Measurements from ENCODE around the gene PSORS1C1.

The PSORS1C1 gene

DNA sequence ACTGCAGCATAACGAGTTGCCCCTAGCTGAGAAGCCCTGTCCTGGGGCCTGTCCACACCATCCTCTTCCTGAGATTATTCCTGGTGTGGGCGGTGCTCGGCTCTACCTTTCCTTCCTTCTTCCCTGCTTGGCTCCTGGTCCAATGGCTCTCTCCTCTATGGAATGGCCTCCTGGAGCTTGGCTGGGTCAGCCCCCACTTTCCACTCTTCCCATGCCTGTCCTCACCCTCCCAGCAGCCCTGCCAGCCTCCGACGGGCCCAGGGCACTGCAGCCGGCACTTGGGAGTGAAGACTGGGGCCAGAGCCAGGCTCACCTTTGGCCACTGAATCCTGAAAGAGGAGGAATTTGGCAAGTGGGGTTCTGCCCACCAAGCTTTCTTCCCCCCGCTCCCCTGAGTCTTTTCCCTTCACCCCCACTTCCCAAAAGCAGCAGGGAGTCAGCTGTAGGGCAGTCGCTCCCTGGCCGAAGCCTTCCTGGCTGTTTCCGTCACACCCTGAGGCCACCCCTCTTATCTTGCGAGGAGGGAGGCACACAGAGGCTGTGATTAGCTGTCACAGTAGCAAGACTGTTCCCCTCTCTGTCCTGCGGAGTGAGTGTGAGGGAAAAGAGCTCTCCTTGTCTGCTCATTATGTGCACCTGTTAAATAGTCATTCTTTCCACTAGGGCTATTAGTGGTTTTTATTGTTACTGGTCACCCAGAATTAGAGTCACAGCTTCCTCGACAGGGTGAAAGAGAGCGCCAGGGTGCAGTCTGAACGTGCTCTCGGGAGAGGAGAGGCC, 12.0 kb downstream of the PSORS1C1 start:
- no peak for DNase-seq (ENCODE audit: low read depth)

GRCh38 chr6:31128093-31128676, 13.6 kb downstream of the PSORS1C1 start:
- peak; percentile 53 for DNase-seq (ENCODE audit: low read depth)

GRCh38 chr6:31129130-31129529, 14.5 kb downstream of the PSORS1C1 start:
- DNase-seq (ENCODE audit: low read depth): no peak

DNA sequence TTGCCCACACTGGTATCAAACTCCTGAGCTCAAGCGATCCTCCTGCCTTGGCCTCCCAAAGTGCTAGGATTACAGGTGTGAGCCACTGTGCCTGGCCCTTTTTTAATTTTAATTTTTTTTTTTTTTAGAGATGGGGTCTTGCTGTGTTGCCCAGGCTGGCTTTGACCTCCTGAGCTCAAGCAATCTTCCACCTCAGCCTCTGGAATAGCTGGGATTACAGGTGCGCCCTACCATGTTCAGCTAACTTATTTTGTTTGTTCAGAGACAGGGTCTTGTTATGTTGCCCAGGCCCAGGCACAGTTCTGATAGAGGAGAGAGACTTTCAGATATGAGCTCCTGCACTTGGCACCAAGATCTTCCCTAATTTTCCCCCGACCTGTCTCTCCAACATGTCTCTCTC, 16.2 kb downstream of the PSORS1C1 start:
- DNase-seq (ENCODE audit: low read depth): no peak

- no peak for DNase-seq (ENCODE audit: low read depth)
Observed at GRCh38 chr6:31131595-31131994, 17.0 kb downstream of the PSORS1C1 start.

DNA sequence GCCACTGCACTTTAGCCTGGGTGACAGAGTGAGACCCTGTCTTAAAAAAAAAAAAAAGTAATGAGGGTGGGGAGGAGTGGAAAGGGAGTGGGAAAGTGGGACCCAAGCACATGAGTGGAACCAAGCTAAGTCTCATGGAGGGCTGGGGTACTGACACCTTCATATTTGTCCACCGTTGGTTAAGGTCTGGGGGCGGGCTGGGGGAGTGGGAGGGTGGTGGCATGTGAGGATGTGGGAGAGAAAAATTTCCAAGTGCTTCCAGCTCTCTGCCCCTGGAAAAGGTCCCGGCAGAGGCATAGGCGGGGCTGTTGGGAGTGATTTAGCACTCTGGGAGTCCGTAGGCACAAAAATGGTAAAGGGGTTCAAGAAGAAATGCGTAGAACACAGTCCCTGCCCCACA, 18.2 kb downstream of the PSORS1C1 start:
- no peak for DNase-seq (ENCODE audit: low read depth)

DNA sequence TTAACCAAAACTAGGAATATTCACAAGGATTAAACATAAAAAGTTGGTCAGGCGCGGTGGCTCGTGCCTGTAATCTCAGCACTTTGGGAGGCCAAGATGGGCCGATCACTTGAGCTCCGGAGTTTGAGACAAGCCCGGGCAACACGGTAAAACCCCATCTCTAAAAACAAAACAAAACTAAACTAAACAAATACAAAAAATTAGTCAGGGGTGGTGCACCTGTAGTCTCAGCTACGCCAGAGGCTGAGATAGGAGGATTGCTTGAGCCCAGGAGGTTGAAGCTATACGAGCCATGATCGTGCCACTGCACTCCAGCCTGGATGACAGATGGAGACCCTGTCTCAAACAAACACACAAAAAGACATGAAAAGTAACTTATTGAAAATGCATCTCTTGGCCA, 21.1 kb downstream of the PSORS1C1 start:
- no peak for DNase-seq (ENCODE audit: low read depth)

DNA sequence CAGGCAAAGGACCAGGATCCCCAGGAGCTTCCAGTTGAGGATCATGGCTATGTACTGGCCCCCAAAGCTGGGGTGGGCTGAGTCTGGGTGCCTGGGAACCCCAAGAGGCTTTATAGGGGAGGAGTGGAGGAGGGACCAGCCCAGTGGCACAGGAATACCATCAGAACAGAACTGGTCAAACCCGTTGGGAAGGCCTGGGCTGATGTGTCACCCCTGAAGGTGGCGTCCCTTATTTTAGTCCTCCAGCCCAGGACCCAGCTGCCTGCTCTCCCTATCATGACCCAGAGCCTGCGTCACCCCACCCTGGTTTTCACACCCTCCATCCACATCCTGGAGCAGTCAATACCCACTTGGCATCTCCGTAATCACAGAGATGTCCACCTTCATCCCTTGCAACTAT, 24.4 kb downstream of the PSORS1C1 start, which contains the start of gene PSORS1C2:
Gene PSORS1C2, minus strand, starts transcription at position 85 of the 400 bp plus-strand sequence. Its CDS starts 40 bp downstream, at position 45.
- no peak for DNase-seq (ENCODE audit: low read depth)

DNA sequence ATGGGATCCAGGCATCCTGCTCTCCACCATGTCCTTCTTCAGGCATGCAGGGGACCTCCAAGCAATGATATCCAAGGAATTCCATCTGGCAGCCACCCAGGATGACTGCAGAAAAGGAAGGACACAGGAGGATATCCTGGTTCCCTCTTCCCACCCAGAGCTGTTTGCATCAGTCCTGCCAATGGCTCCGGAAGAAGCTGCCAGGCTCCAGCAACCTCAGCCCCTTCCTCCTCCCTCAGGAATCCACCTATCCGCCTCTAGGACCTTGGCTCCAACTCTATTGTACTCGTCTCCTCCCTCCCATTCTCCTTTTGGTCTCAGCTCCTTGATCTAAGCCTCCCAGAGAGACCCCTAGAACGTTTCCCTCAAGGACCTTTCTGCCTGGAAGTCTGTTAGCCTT, 25.0 kb downstream of the PSORS1C1 start:
- DNase-seq (ENCODE audit: low read depth): peak; percentile 91

DNA sequence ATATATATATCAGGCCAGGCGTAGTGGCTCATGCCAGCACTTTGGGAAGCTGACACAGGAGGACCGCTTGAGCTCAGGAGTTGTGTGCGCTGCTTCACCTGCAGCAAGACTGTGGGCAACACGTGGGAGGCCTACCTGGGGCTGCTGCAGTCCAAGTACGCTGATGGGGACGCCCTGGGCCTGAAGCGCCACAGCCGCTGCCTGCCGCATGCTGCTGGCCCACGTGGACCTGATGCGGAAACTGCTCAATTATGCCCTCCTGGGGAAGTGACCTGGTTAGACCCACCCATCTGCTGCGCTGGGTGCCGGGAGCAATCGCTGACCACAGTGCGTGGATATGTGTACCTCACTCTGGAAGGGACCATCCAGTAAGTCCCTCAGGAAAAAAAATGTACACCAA, 26.0 kb downstream of the PSORS1C1 start:
- DNase-seq (ENCODE audit: low read depth): no peak

DNA sequence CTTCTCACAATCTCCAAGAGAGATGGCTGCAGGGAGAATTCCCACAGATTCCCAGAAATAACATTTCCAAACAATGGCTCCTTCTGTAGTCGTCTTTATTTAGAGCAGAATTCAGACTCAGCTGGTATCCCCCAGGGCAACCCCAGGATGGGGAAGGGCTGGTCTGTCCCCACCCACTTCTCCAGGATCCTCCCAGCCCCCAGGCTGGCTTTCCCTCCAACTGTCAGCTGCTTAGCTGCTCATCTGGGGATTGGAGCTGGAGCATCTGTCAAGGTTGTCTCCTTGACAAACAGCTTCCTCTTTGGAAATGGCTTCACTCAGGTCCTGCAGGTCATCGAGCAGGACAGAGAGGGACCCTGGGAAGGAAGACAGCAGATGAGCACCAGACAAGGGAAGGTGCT, 27.8 kb downstream of the PSORS1C1 start:
- DNase-seq (ENCODE audit: low read depth): no peak

- peak; percentile 92 for DNase-seq (ENCODE audit: low read depth)
Observed at GRCh38 chr6:31143148-31143547, 28.5 kb downstream of the PSORS1C1 start.

GRCh38 chr6:31144296-31144969, 29.8 kb downstream of the PSORS1C1 start:
- DNase-seq (ENCODE audit: low read depth): no peak

DNA sequence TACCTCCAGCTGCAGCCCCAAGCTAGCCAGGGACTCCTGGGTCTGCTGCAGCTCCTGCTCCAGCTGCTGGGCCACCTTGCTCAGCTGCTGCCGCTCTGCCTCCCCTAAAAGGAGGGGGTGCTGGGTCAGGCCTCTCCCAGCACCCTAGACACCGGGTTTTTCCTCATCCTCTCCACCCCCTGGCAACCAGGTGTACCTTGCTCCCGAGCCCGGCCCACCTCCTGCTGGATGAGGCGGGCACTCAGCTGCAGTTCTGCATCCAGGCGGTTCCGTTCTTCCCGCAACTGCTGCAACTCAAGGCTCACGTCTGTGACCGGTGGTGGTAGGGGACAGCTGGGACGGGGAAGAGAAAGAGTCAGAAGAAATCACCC, 30.4 kb downstream of the PSORS1C1 start:
- DNase-seq (ENCODE audit: low read depth): no peak

DNA sequence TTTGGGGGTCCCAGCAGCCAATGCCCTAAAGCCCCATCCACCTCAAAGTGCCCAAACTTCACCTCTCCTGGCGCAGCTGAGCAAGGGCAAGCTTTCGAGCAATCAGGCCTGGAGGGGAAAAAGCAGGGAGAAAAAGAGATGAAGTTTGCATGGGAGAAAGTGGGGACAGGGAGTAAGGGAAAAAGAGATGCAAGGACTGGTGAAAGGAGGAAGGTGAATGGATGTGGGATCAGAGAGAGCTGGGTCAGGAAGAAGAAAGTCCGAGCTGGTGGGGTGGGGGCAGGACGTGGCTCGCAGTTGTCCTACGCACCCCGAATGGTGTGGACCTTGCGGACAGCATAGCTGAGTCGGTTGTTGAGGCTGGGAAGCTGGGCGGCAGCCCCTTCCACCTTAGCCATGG, 30.8 kb downstream of the PSORS1C1 start:
- DNase-seq (ENCODE audit: low read depth): no peak

- DNase-seq (ENCODE audit: low read depth): no peak
Observed at GRCh38 chr6:31149827-31150447, 35.3 kb downstream of the PSORS1C1 start.

- DNase-seq (ENCODE audit: low read depth): no peak
Observed at GRCh38 chr6:31152781-31153180, 38.2 kb downstream of the PSORS1C1 start.

GRCh38 chr6:31154436-31154835, 39.8 kb downstream of the PSORS1C1 start:
- no peak for DNase-seq (ENCODE audit: low read depth)

GRCh38 chr6:31156641-31157040, 42.0 kb downstream of the PSORS1C1 start:
- no peak for DNase-seq (ENCODE audit: low read depth)

DNA sequence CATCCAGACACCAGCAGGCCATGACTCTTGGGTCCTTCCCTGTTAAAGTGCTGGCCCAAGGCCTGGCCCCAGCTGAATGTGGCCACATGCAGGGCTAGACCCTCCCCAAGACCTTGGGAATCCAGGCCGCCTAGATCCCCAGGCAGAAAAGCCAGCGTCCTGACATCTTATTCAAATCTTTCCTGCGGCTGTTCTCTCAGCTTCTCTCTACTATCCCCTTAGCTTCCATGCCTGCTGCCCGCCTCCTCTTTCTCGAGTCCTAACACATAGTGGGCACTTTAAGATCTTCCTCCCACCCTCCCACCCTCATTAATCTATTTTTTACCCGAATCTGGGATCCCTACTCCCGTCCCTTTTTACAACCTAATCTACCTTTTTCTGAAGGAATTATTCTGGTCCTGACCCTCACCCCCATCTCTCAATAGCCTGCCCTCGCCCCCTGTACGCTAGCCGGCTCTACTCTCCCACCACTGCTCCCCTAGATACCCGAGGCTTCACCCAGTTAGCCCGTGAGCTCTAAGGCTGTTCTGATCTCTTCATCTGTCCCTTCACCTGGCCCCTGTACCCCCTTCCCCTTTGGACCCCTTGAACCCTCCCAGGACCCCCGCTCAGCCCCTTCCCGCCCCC, 43.0 kb downstream of the PSORS1C1 start, which contains the start of gene CCHCR1:
Gene CCHCR1, minus strand, starts transcription at position 290 of the 627 bp plus-strand sequence. Its CDS starts 202 bp downstream, at position 88.
- DNase-seq (ENCODE audit: low read depth): no peak

DNA sequence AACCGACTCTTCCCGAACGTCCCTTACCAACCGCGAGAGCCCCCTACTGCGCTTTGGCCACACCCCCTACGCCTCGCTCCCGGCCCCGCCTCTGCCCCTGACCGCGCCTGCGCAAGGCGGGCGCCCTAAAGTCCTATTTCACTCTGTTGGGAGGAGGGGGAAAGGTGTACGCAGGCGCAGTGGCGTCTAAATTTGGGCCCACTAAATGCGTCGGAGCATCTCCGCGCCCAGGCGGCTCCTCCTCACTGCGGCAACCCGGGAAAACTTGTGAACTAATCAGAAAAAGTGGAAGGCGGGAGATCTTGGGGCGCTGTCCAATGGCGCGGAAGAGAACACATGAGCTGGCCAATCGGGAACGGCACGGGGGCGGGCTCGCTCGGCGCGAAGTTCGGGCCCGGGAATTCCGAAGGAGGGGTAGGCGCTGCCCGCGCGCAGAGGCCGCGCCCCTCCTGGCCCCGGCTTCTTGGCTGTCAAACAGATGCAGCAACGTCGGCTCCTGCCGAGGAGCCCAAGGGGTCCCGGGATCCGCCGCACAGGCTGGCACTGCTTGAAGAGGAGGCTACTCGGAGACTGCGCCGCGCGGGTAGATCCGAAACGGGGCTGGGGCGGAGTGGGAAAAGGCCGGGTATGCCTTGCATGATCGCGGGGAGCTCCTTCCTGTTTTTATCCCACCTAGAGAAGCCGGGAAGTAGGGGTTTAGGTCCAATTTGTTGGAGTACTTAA, 43.7 kb downstream of the PSORS1C1 start, which contains the start of gene TCF19:
Gene TCF19, plus strand, starts transcription at position 450 of the 723 bp plus-strand sequence. CDS start 881 bp downstream, outside the sequence.
- peak; percentile 99 for DNase-seq (ENCODE audit: low read depth)

All from EH (cell line).